GM23338 (cell line): ENCODE data around the gene HOXC12.

Experiments
- CTCF ChIP-seq, 2 experiments: fragments of 200-600 bp in 1 of 2; sonication (generic) in 1 of 2; conservative IDR thresholded peaks; 2 replicates each; pipeline versions ENCODE4 v1.5.1 to v1.6.1; 2016 to 2017; ENCODE audit warnings: antibody characterized with exemption in 2 of 2, low read depth in 2 of 2, mild to moderate bottlenecking in 2 of 2, moderate library complexity in 1 of 2
- EZH2 ChIP-seq: fragments of 200-600 bp; sonication (generic); IDR thresholded peaks from one replicate; pipeline ENCODE4 v1.8.0; 2017; ENCODE audit warnings: antibody characterized with exemption, mild to moderate bottlenecking, low read depth; ENCODE audit not compliant: unreplicated experiment
- EZH2phosphoT487 ChIP-seq: fragments of 200-600 bp; sonication (generic); IDR thresholded peaks from one replicate; pipeline ENCODE4 v1.8.1; 2018; ENCODE audit warnings: antibody characterized with exemption; ENCODE audit not compliant: unreplicated experiment
- JUNB ChIP-seq: IDR thresholded peaks from one replicate; pipeline ENCODE4 v1.6.1; 2016; ENCODE audit warnings: antibody characterized with exemption; ENCODE audit not compliant: unreplicated experiment
- POLR2AphosphoS5 ChIP-seq: IDR thresholded peaks from 2 replicates; pipeline ENCODE4 v1.6.1; 2016; ENCODE audit warnings: antibody characterized with exemption, low read depth
- REST ChIP-seq: IDR thresholded peaks from one replicate; pipeline ENCODE4 v1.6.1; 2018; ENCODE audit warnings: antibody characterized with exemption; ENCODE audit not compliant: unreplicated experiment
- TF ChIP-seq, protein P1 (sequence below): IDR thresholded peaks from 2 replicates; pipeline ENCODE4 v1.6.1; 2016; ENCODE audit warnings: antibody characterized with exemption

DNA sequence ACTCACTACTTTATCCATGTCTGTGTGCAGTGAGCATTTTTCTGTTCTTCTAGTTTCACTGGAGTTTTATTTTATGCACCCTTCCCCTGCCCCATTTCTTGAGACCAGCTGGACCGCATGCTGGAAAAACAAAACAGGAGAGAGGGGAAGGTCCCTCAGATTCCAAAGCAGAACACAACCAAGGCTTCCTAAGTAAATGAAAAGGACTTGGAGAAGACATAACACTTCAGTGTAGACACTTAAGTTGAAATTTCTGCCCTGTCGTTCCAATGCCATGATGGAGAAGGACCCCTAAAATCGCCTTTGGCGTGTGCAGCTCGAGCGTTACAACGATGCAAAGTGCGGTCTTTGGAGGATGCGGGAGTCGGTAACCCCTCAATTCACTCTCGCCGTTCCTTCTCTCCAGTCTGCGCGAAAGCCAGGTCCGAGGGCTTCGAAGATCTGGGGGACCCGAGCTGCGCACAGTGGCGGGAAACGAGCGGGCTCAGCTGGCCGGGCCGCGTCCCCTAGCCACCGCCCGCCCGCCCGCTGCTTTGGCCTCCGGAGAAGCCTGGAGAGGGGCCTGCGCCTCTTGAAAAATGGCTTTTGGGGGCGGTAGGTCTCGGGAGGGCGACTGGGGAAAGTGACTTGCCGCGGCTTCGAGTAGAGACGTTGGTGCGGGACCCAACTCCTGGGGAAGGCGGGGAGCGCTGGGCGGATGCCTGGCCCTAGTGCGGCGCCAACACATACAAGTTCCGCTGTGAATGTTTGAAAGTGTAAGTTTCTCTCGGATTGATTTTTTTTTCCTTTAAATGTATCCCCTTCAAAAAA, 27.3 kb upstream of the HOXC12 start:
- TF ChIP-seq JUNB = no peak
- no peak for TF ChIP-seq CTCF (conservative IDR thresholded peaks at IDR 0.05; ENCODE audit: low read depth in 2 of 2)
- TF ChIP-seq REST = no peak
- TF ChIP-seq POLR2AphosphoS5 = no peak
- TF ChIP-seq EZH2 = peak; percentile 98
- TF ChIP-seq, protein P1, sequence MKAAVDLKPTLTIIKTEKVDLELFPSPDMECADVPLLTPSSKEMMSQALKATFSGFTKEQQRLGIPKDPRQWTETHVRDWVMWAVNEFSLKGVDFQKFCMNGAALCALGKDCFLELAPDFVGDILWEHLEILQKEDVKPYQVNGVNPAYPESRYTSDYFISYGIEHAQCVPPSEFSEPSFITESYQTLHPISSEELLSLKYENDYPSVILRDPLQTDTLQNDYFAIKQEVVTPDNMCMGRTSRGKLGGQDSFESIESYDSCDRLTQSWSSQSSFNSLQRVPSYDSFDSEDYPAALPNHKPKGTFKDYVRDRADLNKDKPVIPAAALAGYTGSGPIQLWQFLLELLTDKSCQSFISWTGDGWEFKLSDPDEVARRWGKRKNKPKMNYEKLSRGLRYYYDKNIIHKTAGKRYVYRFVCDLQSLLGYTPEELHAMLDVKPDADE = no peak
- peak; percentile 86 for TF ChIP-seq EZH2phosphoT487
